Measurements from ENCODE around the gene ZBED2.
"Not testable (repeated sequence)": the region's sequence is repeated elsewhere in the genome, so short reads cannot be mapped to it uniquely, and the experiment has no call there.

Gene ZBED2, protein sequence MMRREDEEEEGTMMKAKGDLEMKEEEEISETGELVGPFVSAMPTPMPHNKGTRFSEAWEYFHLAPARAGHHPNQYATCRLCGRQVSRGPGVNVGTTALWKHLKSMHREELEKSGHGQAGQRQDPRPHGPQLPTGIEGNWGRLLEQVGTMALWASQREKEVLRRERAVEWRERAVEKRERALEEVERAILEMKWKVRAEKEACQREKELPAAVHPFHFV

DNA sequence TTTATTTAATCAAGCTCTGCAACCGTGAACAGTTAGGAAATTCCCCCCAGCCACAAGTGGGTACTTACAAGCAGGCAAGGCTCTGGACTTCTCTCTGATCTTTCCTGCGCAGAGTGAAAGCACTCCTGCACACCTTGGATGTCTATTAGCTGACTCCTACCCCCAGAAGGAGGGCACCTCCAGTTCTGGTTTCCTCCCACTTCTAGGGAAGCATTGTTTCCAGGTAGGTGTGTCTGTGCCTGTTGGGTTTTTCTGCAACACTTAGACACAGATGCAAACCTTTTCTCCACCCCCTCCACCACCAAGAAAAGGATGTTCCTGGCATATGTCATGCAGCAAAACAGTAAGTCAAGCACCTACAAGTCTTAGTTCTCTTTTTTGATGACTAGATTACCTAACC lies at the start of gene ZBED2:
TSS of gene ZBED2 (minus strand) at position 115 of the 400 bp plus-strand sequence. CDS start 1,145 bp downstream, outside the sequence.
- DNase-seq (ENCODE audit: low read depth), result peak; percentile 98
- H3K4me3 ChIP-seq (ENCODE audit: low read length), result peak within 1 kb of the TSS; percentile 1
- TF ChIP-seq, protein P1, sequence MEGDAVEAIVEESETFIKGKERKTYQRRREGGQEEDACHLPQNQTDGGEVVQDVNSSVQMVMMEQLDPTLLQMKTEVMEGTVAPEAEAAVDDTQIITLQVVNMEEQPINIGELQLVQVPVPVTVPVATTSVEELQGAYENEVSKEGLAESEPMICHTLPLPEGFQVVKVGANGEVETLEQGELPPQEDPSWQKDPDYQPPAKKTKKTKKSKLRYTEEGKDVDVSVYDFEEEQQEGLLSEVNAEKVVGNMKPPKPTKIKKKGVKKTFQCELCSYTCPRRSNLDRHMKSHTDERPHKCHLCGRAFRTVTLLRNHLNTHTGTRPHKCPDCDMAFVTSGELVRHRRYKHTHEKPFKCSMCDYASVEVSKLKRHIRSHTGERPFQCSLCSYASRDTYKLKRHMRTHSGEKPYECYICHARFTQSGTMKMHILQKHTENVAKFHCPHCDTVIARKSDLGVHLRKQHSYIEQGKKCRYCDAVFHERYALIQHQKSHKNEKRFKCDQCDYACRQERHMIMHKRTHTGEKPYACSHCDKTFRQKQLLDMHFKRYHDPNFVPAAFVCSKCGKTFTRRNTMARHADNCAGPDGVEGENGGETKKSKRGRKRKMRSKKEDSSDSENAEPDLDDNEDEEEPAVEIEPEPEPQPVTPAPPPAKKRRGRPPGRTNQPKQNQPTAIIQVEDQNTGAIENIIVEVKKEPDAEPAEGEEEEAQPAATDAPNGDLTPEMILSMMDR (IDR thresholded peaks at IDR 0.05; ENCODE audit: insufficient read depth, low read depth, low read length, missing control alignments), result no peak

DNA sequence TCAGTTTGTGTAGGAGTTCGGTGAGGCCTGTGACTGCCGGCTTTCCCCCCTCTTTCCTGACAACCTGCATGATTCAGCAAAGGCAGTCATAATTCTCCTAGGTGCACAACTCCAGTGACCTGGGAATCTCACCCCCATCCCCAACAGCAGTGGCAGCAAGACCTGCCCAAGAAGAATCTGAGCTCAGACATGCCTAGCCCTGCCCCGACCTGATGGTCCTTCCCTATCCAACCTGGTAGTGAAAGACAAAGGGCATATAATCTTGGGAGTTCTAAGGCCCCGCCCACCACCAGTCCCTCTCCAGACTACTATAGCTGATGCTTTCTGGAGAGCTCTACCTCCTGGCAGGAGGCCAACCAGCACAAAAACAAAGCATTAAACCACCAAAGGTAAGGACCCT lies 44.2 kb upstream of the ZBED2 start:
- peak; percentile 60 for DNase-seq (ENCODE audit: low read depth)
- TF ChIP-seq, protein P1 (IDR thresholded peaks at IDR 0.05; ENCODE audit: insufficient read depth, low read depth, low read length, missing control alignments), result no peak
- H3K4me3 ChIP-seq (ENCODE audit: low read length), result no peak overlapping the region

DNA sequence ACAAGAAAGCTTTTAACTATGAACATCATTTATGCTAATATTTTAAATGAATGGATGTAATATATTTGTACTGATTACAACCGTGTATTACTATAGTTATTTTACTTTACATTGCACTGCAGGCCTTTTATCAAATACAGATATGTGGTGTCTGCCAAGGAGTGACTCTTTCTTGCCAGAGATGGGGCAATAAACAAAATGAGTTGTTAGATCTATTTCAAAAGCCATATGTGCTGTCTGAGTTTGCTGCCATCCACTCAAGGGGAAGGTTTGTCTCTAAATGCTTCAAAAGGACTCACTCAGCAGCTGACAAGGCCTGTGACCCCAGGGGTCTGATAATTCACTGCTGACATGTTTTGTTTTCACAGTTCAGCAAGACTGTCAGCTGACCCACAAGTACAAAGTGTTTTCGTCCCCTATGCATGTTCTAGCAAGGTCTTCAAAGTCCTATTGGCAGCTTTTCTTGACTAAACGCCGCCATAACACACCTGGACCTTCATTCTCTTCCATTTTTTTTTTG lies 41.3 kb upstream of the ZBED2 start:
- H3K4me3 ChIP-seq (ENCODE audit: low read length), result no peak overlapping the region
- TF ChIP-seq, protein P1 (IDR thresholded peaks at IDR 0.05; ENCODE audit: insufficient read depth, low read depth, low read length, missing control alignments), result no peak
- no peak for DNase-seq (ENCODE audit: low read depth)

DNA sequence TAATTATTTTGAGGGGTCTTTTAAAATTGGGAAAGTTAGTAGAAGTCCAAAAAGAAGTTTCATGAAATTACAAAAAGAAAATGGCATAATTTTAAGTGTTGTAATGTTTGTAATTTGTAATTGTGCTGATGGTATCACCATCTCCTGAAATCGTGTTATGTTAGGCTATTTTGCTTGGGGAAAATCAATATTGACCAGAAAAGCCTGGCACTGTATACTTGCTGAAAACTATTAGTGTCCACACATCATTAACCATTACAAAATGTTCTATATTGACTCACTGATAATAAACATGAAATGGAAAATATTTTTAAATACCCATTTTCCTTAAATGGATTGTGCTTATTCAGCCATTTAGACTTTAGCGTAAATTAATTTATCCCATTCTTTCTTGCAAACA lies 40.3 kb upstream of the ZBED2 start:
- H3K4me3 ChIP-seq (ENCODE audit: low read length), result no peak overlapping the region
- no peak for DNase-seq (ENCODE audit: low read depth)
- TF ChIP-seq, protein P1 (IDR thresholded peaks at IDR 0.05; ENCODE audit: insufficient read depth, low read depth, low read length, missing control alignments), result no peak

DNA sequence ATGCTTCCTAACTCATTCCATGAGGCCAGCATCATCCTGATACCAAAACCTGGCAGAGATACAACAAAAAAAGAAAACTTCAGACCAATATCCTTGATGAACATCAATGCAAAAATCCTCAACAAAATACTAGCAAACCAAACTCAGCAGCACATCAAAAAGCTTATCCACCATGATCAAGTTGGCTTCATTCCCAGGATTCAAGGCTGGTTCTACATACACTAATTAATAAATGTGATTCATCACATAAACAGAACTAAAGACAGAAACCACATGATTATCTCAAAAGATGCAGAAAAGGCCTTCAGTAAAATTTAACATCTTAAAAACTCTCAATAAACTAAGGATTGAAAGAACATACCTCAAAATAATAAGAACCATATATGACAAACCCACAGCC lies 35.5 kb upstream of the ZBED2 start:
- not testable (repeated sequence) for H3K4me3 ChIP-seq (ENCODE audit: low read length); DNase-seq (ENCODE audit: low read depth)

DNA sequence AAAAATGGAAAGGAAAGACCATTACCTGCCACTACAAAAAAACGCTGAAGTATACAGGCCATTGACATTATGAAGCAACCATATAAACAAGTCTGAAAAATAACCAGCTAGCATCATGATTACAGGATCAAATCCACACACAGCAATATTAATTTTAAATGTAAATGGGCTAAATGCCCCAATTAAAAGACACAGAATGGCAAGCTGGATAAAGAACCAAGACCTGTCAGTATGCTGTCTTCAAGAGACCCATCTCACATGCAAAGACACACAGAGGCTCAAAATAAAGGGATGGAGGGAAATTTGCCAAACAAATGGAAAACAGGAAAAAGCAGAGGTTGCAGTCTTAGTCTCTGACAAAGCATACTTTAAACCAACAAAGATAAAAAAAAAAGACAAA lies 33.9 kb upstream of the ZBED2 start:
- H3K4me3 ChIP-seq (ENCODE audit: low read length); DNase-seq (ENCODE audit: low read depth): not testable (repeated sequence)

DNA sequence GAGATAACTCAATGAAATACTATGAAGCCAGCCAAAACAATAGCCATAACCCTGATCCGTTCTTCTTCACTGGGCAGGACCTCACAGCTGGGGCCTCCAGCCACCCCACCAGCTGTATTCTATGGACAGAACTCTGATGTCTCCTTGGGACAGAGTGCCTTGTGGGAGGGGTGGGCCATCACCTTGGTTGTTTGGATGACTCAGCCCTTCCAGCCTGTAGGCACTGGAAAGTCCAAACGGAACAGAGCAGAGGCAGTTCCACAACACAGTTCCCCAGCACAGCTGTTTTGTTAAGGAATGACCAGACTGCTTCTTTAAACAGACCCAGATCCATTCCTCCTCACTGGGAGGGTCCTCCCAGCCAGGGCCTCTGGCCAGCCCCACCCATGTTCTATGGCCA lies 31.9 kb upstream of the ZBED2 start:
- no peak overlapping the region for H3K4me3 ChIP-seq (ENCODE audit: low read length)
- TF ChIP-seq, protein P1 (IDR thresholded peaks at IDR 0.05; ENCODE audit: insufficient read depth, low read depth, low read length, missing control alignments), result no peak
- peak; percentile 55 for DNase-seq (ENCODE audit: low read depth)

DNA sequence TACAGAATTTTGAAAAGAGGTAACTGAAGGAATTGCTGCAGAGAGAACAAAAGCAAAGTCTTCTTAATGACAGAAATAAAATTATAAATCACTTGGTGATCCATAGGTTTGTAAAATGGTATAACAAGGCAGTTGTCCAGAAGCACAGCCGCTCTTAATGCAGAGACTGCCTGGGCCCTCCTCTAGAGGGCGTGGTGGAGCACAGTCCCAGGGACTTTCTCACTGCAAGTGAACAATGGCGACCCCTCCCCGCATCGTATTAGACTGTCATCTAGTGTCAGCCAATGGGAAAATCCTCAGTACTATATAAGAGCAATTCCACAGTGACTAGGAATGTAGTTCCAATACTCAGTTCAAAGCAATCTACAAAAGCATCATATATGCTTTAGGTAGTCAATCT lies 26.4 kb upstream of the ZBED2 start:
- TF ChIP-seq, protein P1 (IDR thresholded peaks at IDR 0.05; ENCODE audit: insufficient read depth, low read depth, low read length, missing control alignments), result peak; percentile 41
- no peak overlapping the region for H3K4me3 ChIP-seq (ENCODE audit: low read length)
- DNase-seq (ENCODE audit: low read depth), result no peak

All from epithelial cell of esophagus (primary cell).